ENCODE data around the gene HPN. TPM values are rescaled to one million over a fixed set of nuclear protein-coding genes. Genes with fewer than 3 reads are reported as not detected.
A peak's percentile ranks its signal among the peaks of the same experiment; 100 is the strongest.

HPN gene
- total RNA-seq, 2 experiments from 2014 or later = 0.09 TPM; not detected in 1

- H3K4me3 Mint-ChIP-seq = no peak overlapping the region
- H3K9me3 Mint-ChIP-seq (ENCODE audit: low read depth) = no peaks in the 10 kb centered on the region
- ChIA-PET CTCF (no interaction called here), POLR2A (no interaction called here)
- no peaks in the 10 kb centered on the region for H3K36me3 Mint-ChIP-seq (ENCODE audit: low read depth)
- H3K27me3 Mint-ChIP-seq = peaks cover 4% of the 10 kb centered on the region
- intact Hi-C loops (cut with DNase I, micrococcal nuclease) = no loop called here
- no peak for ATAC-seq
- DNase-seq = no peak
- peaks cover 4% of the 10 kb centered on the region for H3K4me1 Mint-ChIP-seq
- no peak overlapping the region for H3K27ac Mint-ChIP-seq
These were observed 46.8 kb downstream of the HPN start for GRCh38 chr19:35088131-35088913.

DNA sequence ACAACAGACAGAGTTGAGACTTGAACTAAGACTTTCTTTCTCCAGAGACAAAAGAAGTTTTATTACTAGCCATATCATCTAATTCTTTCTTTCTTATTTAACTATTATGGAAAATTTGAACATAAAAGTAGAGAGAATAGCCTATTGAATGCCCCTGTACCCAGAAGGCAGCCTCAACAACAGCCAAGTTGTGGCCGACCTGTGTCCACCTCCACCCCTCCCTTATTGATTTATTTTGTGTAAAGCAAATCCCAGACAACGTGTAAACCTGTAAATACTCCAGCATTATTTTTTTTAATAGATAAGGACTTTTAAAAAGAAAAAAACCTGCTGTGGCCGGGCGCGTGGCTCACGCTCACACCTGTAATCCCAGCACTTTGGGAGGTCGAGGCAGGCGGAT is 48.0 kb downstream of the HPN start:
- ATAC-seq (no peak), DNase-seq (no peak)
- intact Hi-C loops (cut with DNase I, micrococcal nuclease) = no loop called here
- CTCF ChIA-PET = interaction anchor here (0.9 to 1.4 kb wide), 2 partner anchors 23 to 43 kb away, joined by 5 read pairs; no protein-coding TSS in a partner anchor
- Mint-ChIP-seq H3K27ac (no peak overlapping the region), H3K4me3 (no peak overlapping the region), H3K27me3 (peaks cover 6% of the 10 kb centered on the region), H3K36me3 (ENCODE audit: low read depth) (no peaks in the 10 kb centered on the region), H3K4me1 (peaks cover 4% of the 10 kb centered on the region), H3K9me3 (ENCODE audit: low read depth) (no peaks in the 10 kb centered on the region)
- POLR2A ChIA-PET = no interaction called here

- DNase-seq = no peak
- no peak overlapping the region for H3K27ac Mint-ChIP-seq
- ATAC-seq = peak; percentile 34
- H3K27me3 Mint-ChIP-seq = peaks cover 6% of the 10 kb centered on the region
- H3K9me3 Mint-ChIP-seq (ENCODE audit: low read depth) = no peaks in the 10 kb centered on the region
- H3K4me3 Mint-ChIP-seq = no peak overlapping the region
- intact Hi-C loops (cut with DNase I, micrococcal nuclease) = loop anchor here (1.0 kb wide), 3 partner anchors 23 to 117 kb away; no protein-coding TSS in a partner anchor
- CTCF ChIA-PET = interaction anchor here (0.9 to 1.4 kb wide), 3 partner anchors 10 to 43 kb away, joined by 4 to 5 read pairs (median 5); no protein-coding TSS in a partner anchor
- H3K36me3 Mint-ChIP-seq (ENCODE audit: low read depth) = no peaks in the 10 kb centered on the region
- POLR2A ChIA-PET = no interaction called here
- peaks cover 4% of the 10 kb centered on the region for H3K4me1 Mint-ChIP-seq
These were observed 48.6 kb downstream of the HPN start for GRCh38 chr19:35090160-35090505.

GRCh38 chr19:35090506-35091214 is 49.1 kb downstream of the HPN start:
- peaks cover 4% of the 10 kb centered on the region for H3K4me1 Mint-ChIP-seq
- H3K9me3 Mint-ChIP-seq (ENCODE audit: low read depth) = no peaks in the 10 kb centered on the region
- ATAC-seq = peak; percentile 88
- H3K36me3 Mint-ChIP-seq (ENCODE audit: low read depth) = no peaks in the 10 kb centered on the region
- CTCF ChIA-PET = interaction anchor here (1.2 to 1.4 kb wide), 3 partner anchors 10 to 44 kb away, joined by 4 to 5 read pairs (median 4); no protein-coding TSS in a partner anchor
- no peak overlapping the region for H3K4me3 Mint-ChIP-seq
- intact Hi-C loops (cut with DNase I, micrococcal nuclease) = loop anchor here (1.0 kb wide), 3 partner anchors 23 to 117 kb away; no protein-coding TSS in a partner anchor
- H3K27ac Mint-ChIP-seq = no peak overlapping the region
- peak; percentile 65 for DNase-seq
- peaks cover 6% of the 10 kb centered on the region for H3K27me3 Mint-ChIP-seq
- POLR2A ChIA-PET = no interaction called here

DNA sequence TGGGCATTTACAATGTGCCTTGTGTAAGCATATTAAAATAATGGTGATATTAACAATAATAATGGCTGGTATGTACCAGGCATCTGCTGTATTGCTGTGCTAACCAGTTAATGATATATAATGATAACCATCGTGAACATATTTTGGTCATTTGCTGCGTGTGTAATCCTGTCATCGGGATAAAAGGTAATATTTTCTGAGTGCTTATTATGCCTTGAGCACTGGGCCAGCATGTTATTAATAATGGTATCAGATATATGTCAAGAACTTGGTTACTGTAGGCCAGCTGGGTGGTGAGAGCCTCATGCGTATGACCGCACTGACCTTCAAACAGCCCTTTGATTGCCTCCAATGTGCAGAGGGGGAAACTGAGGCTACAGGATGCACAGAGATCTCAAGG is 51.9 kb downstream of the HPN start:
- Mint-ChIP-seq H3K9me3 (ENCODE audit: low read depth) (no peaks in the 10 kb centered on the region), H3K27me3 (peaks cover 11% of the 10 kb centered on the region), H3K4me1 (peaks cover 4% of the 10 kb centered on the region), H3K27ac (no peak overlapping the region), H3K4me3 (no peak overlapping the region), H3K36me3 (ENCODE audit: low read depth) (no peaks in the 10 kb centered on the region)
- CTCF ChIA-PET = interaction anchor here (0.6 to 1.8 kb wide), 2 partner anchors 27 to 31 kb away, joined by 3 to 5 read pairs; no protein-coding TSS in a partner anchor
- intact Hi-C loops (cut with DNase I, micrococcal nuclease) = no loop called here
- ATAC-seq = no peak
- POLR2A ChIA-PET = no interaction called here
- DNase-seq = no peak

GRCh38 chr19:35093941-35094647 is 52.6 kb downstream of the HPN start:
- ChIA-PET POLR2A (no interaction called here), CTCF (interaction anchor here (0.6 kb wide), 1 partner anchor 31 kb away, joined by 3 read pairs; no protein-coding TSS in a partner anchor)
- no peaks in the 10 kb centered on the region for H3K36me3 Mint-ChIP-seq (ENCODE audit: low read depth)
- DNase-seq = no peak
- peaks cover 11% of the 10 kb centered on the region for H3K27me3 Mint-ChIP-seq
- no peak overlapping the region for H3K27ac Mint-ChIP-seq
- H3K4me3 Mint-ChIP-seq = no peak overlapping the region
- no peak for ATAC-seq
- intact Hi-C loops (cut with DNase I, micrococcal nuclease) = no loop called here
- peaks cover 4% of the 10 kb centered on the region for H3K4me1 Mint-ChIP-seq
- no peaks in the 10 kb centered on the region for H3K9me3 Mint-ChIP-seq (ENCODE audit: low read depth)

DNA sequence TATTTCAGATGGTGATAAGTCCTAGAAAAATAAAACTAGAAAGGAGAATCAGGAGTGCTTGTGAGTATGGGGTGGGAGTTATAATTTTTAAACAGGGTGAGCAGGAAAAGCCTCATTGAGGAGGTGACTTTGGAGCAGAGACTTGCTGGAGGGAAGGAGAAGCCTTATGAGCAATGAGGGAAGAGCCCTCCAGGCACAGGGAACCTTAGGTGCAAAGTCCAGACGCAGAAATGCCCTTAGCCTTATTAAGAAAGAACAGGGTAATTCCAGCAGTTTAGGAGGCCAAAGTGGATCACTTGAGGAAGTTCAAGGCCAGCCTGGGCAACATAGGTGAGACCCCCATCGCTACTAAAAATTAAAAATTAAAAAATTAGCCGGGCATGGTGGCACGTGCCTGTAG is 53.1 kb downstream of the HPN start:
- Mint-ChIP-seq H3K27me3 (peaks cover 11% of the 10 kb centered on the region), H3K4me1 (peaks cover 4% of the 10 kb centered on the region), H3K9me3 (ENCODE audit: low read depth) (no peaks in the 10 kb centered on the region), H3K4me3 (no peak overlapping the region), H3K27ac (no peak overlapping the region), H3K36me3 (ENCODE audit: low read depth) (no peaks in the 10 kb centered on the region)
- no peak for DNase-seq
- ChIA-PET CTCF (no interaction called here), POLR2A (no interaction called here)
- intact Hi-C loops (cut with DNase I, micrococcal nuclease) = no loop called here
- ATAC-seq = no peak

GRCh38 chr19:35095667-35096368 is 54.3 kb downstream of the HPN start:
- ChIA-PET CTCF (no interaction called here), POLR2A (no interaction called here)
- Mint-ChIP-seq H3K27me3 (peaks cover 7% of the 10 kb centered on the region), H3K4me1 (no peaks in the 10 kb centered on the region), H3K9me3 (ENCODE audit: low read depth) (no peaks in the 10 kb centered on the region), H3K4me3 (no peak overlapping the region), H3K36me3 (ENCODE audit: low read depth) (no peaks in the 10 kb centered on the region), H3K27ac (no peak overlapping the region)
- no peak for ATAC-seq
- no peak for DNase-seq
- intact Hi-C loops (cut with DNase I, micrococcal nuclease) = no loop called here

DNA sequence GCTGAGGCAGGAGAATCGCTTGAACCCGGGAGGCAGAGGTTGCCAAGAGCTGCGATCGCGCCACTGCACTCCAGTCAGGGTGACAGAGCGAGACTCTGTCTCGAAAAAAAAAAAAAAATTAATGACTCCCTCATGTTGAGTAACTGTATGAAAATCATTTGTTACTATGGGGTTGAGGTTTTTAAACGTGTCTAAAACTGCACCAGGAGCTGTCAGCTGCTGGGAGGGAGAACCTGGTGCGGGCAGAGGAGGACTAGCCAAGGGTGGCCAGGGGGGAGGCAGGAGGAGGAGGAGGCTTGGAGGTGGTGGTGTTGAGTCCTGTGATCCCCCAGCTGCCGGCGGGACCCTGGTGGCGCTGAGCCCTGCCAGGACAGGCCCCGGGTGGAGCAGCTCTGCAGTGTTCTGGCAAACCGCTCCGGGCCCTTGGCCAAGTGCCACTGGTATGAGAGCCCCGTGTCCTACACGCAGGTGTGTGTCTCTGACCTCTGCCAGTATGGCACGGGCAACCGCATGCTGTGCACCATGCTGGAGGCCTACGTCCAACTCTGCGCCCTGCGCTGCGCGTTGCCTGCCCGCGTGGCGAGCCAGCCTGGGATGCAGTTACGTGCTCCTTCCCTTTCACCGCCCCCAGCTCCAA is 57.0 kb downstream of the HPN start:
- H3K27me3 Mint-ChIP-seq = peaks cover 7% of the 10 kb centered on the region
- no peaks in the 10 kb centered on the region for H3K9me3 Mint-ChIP-seq (ENCODE audit: low read depth)
- H3K4me1 Mint-ChIP-seq = no peaks in the 10 kb centered on the region
- no peak overlapping the region for H3K4me3 Mint-ChIP-seq
- intact Hi-C loops (cut with DNase I, micrococcal nuclease) = no loop called here
- CTCF ChIA-PET = interaction anchor here (1.5 kb wide), 1 partner anchor 52 kb away, joined by 3 read pairs; no protein-coding TSS in a partner anchor
- ATAC-seq (no peak), DNase-seq (no peak)
- H3K27ac Mint-ChIP-seq = no peak overlapping the region
- H3K36me3 Mint-ChIP-seq (ENCODE audit: low read depth) = no peaks in the 10 kb centered on the region
- POLR2A ChIA-PET = interaction anchor here (0.6 kb wide), 1 partner anchor 36 kb away, joined by 3 read pairs; no protein-coding TSS in a partner anchor

DNA sequence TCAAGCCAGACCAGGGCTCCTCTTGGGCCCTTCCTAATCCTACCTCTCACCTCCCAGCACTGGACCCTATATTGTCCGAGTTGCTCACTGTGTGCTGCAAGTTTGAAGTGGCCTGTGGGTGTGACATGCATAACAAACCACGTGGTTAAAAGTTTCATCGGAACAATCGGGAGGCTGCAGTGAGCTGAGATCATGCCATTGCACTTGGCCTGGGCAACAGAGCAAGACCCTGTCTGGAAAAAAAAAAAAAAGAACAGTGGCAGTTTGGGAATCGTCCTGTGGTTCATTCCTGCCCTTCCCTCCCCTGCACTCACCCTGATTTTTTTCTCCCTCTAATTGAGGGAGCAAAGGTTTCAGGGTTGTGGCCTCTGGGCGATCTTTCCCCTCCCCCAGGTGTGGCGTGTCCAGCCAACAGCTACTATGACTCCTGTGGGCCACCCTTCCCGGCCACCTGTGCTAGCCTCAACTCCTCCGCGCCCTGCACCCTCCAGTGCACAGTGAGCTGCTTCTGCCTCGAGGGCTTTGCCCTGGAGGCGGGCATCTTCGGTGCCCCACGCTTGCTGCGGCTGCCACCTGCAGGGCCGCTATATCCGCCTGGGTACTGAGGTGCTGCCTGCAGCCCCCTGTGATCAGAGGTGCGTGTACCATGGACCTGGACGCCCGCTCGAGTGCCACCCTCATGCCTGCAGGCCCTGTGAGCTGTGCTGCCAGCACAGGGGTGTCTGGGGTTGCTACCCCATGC is 57.8 kb downstream of the HPN start:
- intact Hi-C loops (cut with DNase I, micrococcal nuclease) = no loop called here
- H3K27ac Mint-ChIP-seq = no peak overlapping the region
- H3K36me3 Mint-ChIP-seq (ENCODE audit: low read depth) = no peaks in the 10 kb centered on the region
- no peaks in the 10 kb centered on the region for H3K4me1 Mint-ChIP-seq
- no peak overlapping the region for H3K4me3 Mint-ChIP-seq
- H3K9me3 Mint-ChIP-seq (ENCODE audit: low read depth) = no peaks in the 10 kb centered on the region
- peaks cover 5% of the 10 kb centered on the region for H3K27me3 Mint-ChIP-seq
- ChIA-PET POLR2A (no interaction called here), CTCF (interaction anchor here (0.6 to 1.5 kb wide), 4 partner anchors 9 to 500 kb away, joined by 3 to 4 read pairs (median 3); no protein-coding TSS in a partner anchor)
- ATAC-seq (no peak), DNase-seq (no peak)
